Islet of Langerhans (tissue), 1 donor: ENCODE data around the gene LHPP.

Experiments
- FAIRE-seq: peaks from one replicate; lab custom pipeline; 2011; peaks lifted over from hg19 to GRCh38; lab: Jason Lieb, UNC

The LHPP gene

DNA sequence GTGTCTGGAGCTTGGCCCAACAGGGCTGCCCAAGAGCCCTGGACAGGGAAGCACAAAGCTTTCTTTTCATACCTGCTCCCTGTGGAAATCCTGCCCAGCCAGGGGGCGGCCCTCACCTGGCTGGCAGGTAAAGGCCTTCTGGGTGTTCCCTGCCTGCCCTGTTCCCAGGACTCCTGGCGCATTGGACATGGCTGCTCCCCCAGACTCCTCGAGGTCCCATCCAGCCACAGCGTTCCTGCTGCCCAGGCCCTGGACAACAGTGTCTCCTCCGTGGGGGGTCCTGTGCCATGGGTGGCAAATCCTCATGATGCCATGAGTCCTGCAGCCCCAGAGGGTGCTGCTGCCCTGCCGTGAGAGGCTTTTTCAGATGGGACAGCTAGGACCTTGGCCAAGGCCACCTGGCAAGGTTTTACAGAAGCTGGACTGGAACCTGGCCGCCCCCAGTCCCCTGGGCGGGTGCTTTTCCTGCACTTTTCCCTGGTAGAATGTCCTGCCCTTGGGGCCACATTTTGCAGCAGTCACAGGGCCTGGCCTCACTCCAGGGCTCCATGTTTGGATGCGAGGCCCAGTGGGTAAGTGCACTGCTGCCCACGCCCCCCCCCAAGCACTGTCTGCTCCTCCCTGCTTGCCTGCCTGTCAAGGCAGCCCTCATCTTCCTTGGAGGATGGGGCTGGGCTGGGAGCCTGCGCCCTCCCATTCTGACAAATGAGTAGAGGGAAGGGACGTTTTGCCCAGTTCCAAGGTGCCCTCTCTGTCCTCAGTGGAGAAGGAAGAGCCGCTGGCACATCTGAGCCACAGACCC is 60.7 kb downstream of the LHPP start:
- no peak for FAIRE-seq

DNA sequence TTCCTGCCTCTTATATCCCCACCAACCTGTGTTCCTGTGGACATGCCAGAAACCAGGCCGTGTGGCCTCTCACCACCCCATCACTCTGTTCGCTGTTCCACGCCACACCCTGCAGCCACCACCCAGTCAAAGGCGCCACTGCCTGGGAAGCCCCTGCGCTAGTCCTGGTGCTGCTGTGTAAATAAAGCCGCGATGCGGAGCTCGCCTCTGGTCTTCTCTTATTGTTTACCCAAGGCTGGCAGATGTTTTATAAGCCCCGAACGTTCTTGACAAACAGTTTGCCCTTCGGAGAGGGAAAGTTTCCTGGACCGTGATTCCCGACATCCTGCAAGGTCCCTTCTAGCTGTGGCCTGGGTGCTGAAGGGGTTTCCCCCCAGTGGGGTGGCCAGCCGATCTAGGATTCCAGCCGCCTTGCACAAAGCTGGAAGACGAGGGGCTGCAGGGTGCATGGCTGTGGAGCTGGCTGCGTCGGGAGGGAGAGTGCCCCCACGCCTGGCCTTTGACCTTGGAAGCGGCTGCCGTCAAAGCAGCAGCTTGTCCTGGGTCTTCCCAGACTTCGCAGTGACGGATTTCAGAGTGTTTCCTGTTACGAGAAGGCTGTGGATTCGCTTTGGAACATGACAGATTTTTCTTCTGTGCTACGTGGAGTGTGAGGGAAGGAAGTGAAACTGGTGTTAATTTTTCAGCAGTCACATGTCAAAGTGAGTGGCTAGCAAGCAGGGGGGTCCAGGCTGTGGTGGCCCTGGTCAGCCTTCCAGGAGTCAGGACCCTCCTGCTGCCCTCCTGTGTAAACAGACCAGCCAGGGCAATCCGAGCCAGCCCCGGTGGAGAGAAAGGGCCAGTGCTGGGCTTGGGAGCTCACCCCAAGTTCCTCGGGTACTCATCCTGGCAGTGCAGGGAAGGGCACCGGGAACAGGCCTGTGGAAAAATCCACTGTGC is 61.6 kb downstream of the LHPP start:
- no peak for FAIRE-seq

DNA sequence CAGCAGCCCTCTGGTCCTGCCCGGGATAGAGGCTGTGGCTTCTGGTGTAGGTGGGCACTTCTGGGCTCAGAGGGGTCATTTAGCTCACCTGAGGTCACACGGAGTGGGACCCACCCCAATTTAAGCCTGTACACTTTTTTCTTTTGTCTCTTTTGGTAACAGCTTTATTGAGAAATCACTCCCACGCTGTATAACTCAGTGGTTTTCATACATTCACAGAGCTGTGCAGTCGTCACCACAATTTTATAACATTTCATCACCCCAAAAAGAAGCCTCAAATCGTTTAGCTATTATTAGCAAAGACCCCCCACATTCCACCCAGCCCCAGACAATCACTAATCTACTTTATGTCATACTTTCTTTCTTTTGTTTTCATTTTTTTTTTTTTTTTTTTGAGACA is 62.3 kb downstream of the LHPP start:
- no peak for FAIRE-seq

DNA sequence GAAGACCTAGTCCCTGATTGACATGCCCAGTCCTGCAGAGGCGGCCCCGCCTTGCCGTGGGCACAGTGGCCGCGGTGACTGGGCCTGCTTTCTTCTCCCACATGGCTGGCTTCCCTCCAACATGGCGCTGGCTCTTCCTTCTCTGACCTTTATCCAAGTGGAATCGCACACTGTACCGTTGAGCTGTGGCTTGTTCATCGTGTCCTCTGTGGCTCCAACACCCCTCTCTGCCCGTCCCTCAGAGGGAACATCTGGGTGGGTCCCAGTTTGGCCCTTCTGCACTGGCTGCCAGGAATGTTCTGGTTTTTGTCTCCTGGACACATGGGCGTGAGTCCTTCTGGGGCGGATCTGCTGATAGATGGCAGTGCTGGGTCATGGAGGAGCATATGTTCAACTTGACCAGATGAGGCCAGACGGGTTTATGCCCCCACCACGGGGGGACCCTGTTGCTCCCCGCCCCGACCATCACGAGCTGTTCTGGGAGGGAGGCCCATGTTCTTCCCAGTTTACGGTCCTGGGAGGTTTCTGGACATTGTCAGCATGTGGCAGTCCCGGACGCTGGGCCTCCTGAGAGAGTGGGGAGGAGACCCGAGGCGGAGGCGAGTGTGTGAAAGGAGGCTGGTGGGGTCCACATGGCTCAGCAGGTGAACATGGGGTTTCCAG is 63.5 kb downstream of the LHPP start:
- FAIRE-seq: no peak

DNA sequence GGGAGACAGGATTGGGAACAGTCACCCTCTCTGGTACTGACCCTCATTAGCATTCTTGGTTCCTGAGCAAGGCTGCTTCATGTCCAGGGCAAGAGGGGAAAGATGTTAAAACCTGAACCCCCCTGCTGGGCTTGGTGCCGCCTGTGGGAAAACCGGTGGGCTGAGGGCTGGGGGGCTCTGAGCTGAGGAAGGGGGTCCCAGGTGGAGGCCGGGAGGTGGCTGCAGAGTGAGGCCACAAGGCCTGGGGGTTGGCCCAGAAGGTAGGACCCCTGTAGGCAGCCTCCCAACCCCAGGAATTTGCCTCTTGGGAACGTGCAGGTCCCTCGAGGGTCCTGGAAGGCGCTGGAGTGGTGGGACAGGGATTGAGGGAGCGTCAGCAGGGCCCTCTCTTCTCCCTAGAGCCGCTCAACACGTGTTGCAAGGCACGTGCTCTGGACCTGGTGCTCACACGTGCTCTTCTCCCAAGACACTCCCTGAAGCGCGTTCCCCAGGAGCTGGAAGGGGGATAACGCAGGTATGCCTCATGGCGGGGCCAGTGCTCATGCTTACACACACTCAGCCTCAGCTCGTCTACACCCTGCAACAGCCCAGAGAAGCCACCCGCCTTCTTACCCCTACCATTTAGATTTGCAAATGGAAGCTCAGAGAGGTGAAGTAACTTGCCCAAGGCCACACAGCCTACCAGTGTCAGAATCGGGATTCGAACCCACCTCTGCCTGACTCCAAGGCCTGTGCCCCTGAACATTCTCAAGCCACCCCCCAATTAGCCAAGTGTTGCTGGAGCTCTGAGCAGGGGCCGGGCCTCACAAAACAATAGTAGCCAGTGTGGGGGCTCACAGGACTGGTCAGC is 64.4 kb downstream of the LHPP start:
- FAIRE-seq: no peak

DNA sequence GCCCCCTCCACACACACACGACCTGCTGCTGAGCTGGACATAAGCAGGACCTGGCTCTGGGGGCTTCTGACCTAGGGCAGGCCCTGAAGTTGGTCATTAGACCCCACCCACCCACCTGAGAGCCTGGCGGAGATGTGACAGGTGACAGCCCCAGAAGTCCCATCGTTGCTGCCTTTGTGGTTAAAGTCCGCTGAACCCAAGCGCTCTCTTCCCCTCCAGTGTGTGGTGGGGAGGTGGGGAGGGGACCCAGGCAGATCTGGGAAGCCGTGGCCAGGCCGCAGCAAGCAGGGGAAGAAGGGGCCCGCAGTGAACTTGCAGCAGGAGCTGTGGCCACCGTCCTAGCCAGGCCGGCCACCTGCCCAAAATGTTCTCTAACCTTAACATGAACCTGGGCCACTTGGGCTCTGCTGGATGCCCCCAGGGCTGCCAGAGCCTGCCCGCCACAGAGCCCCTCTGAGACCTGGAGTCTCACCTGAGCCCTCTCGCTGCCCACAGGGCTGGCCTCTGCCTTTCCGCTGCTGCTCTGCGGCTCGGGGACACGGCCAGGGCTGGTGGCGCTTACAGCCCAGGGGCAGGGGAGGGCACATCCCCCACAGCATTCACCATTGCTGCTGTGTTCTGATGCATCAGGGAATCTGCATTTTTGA is 65.1 kb downstream of the LHPP start:
- FAIRE-seq: no peak

DNA sequence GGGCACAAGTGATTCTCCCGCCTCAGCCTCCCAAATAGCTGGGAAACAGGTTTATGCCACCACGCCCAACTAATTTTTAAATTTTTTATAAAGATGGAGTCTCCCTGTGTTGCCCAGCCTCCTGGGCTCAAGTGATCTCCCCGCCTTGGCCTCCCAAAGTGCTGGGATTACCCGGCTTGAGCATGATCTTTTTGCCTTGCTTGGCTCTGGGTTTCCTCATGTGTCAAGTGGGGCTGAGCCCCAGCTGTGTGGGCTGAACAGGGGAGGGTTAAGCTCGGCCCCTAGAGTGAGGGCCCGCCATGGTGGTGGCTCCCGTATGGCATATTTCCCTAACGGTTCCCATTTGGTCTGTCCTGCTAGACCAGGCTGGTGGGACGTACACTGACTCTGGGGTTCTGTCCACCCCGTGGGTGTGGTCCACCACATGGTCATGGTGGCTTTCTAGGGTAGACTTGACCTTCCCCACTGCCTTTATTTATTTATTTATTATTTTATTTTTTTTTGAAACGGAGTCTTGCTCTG is 66.3 kb downstream of the LHPP start:
- no peak for FAIRE-seq

DNA sequence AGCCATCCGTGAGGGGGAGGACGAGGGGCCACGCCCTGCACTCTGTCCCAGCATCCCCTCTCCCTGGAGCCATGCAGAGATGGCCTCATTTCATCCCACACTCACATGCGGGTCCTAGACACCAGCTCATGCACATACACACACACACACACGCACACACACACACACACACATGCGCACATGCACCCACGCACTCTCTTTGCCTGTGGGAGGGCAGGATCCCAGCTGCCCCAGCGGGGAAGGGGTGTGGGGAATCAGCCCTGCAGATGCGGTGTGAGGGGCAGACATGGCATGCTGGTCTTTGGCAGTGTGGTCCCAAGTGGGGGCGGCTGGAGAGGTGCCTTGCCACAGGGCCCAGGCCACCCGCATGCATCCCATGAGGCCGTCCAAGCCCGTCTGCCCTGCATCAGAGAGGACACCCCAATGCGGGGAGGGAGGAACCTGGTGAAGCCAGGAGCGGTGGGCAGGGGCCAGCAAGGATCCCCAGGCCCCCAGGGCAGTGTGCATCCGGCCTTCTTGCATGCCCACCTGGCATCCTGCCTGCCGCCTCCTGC is 68.1 kb downstream of the LHPP start:
- no peak for FAIRE-seq

DNA sequence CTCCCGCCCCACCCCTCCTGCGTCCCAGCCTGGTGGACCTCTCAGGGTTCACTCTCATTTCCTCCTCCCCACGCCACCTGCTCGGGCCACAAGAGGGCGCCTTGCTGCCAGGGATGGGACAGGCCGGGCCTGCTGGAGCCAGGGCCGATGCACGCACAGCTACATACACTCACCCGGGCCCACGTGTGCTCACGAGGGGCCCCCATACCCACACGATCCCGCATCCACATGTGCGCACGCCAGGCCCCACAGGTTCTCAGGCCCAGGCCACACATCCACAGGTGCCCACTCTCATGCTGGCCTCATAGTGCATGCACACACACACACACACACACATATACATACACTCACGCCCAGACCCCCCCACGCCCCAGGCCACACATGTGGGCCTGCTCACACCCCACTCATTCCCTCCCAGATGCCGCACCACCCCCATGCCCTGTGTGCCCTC is 68.6 kb downstream of the LHPP start:
- FAIRE-seq: no peak

DNA sequence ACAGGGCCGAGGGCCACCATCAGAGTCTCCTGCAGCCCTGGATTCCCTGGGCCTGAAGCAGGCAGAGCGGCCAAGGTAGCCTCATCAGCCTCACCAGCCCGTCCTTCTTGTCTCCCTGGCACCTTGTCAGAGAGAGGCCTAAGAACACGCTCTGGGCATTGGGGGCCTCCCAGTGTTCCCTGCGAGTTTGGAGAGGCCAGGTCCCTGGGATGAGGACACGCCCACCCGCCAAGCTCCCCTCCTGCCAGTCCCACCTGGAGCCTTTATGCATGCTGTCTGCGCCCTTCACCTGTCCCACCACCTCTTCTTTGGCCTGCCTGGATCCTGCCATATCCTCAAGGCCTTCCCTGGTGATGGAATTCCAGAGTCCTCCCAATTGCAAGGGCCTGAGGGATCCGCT is 69.2 kb downstream of the LHPP start:
- FAIRE-seq: no peak

DNA sequence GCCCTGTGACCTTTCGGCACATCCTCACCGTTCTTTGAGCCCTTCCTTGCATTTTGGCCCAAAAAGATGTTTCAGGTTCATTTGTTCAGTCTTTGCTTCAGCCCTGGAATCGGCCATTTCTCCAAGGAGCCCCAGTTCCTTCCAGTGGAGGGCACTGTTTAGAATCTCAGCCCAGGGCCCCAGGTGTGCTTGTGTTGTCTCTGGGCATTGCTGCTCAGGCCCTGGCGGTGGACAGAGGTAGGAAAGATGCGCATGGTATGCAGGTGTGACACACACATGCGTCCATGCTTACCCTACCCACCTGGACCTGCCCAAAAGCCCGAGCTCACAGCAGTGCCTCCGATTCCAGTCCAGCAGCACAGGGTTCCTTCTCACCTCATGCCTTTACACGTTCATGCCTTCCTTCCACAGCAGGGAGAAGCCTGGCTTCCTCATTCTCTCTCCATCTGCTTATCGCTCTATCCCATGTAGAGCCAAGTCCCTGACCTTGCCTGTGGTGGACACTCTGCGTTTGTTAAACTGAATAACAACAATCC is 70.6 kb downstream of the LHPP start:
- no peak for FAIRE-seq

DNA sequence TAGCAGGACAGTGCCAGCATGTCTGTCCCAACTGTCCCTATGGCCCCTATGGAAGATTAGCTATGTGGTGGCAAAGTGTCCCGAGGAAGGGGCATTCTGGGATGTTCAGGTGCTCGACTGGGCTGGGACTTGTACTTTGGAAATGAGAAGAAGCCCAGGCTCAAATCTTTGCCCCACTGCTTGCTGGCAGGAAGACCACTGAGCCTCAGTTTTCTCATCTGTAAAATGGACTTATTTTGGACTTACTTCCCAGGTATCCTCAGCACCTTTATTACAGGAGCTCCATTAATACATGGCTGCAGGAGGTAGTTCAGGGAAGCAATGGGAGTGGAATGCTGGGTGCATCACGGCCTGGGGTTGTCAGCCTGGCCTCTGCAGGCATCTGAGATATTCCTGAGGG is 71.2 kb downstream of the LHPP start:
- FAIRE-seq: no peak

DNA sequence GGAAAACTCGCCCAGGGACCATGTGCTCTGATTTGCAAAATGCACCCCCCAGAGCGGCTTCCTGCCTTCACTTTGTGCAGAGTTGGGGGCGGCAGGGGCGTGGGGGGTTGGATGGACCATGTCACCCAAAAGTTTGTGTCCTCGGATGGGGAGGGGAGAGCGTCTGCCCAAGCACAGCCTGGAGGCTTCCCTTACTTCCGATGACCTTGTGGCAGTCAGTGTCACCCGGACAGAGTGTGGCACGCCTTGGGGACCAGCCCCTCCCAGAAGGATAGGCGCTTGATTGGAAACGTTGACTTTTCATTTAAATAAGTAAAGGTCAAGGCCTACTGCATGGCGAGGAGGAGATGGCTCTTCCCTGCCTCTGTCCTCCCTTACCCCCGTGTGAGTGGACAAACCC is 71.6 kb downstream of the LHPP start:
- FAIRE-seq: no peak

DNA sequence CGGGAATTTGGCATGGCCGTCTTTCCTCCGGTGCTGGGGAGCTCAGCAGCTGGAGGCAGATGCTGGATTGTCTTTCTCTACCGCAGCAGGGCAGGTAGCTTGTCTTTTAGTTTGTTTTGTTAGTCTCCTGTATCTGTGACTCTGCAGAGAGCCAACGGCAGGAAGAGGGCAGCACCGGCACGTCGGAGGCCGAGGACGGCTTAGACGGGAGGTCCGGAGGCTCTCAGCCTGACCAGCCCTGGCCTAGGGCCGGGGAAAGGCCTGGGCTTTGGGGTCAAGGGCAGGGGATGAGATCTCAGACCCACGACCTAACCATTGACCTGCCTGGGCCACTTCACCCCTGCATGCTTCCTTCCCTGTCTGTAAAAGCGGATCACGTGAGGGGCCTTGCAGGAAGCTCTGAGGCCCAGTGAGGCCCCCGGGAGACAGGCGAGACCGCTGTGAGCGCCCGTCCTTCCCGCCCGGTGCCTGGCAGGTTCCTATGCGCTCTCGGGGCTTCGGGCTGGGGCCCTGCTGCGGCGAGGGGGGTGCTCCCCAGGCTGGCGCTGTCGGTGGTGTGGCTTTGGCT is 72.7 kb downstream of the LHPP start:
- no peak for FAIRE-seq

DNA sequence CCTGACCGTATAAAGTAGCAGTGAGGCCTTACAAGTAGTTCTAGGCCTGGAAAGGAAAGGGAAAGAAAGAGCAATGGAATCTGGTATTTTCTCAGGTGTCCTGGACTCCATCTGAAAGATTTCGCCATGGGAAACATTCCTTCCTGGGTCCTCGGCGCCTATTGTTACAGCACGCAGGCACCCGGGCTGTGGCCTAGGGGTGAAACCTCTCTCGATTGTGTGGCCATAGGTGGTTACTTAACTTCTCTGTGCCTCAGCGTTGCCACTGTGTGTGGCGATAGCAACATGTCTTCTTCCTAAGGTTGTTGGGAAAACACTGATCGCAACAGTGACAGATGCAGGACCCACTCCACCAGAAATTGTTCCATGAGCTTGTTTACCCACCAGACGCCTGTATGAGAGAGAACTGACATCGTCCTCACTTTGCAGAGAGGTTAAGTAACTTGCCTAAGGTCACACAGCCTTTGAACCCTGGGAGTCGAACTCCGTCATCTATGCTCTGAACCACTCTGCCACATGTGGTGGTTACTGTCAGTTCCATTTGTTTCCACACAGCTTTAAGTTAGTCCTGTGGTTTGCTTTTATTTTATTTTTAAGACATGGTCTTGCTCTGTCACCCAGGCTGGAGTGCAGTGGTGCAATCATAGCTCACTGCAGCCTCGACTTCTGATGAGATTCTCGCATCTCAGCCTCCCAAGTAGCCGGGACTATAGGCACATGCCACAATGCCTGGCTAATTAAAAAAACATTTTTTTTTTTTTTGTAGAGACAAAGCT is 73.4 kb downstream of the LHPP start:
- no peak for FAIRE-seq

DNA sequence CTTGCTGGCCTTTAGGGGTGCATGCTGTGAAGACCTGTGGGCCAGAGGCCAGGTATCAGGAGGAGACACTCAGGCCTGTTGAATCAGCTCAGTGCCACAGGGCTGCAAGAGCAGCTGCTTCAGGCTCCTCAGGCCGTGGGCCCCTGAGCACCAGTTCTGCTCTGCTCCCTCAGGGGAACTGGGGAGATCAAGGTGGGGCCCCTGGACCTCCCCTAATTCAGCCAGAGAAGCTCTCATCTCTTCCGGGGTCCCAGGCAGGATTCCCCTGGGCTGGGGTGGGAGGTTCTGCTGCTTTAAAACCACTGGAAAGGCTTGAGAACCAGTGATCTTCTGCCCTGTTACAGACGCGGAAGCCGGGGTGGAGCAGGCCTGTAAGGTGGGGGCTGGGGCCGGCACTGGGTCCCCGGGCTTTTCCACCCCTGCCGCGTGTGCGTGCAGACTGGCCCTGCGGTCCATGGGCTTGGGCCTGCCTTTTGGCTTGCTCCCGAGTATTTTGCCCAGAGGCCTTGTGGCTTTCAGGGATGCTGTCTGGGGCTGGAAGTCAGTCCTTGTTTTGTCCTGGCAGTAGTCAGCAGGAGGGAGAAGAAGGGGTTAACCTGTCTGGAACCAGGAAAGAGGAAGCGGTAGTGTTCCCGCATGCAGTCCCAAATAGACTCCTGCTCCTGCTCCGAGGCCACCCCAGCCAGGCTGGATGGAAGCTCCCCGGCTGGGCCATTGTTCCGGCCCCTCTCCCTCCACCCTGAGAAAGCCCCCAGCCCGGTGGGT is 74.3 kb downstream of the LHPP start:
- no peak for FAIRE-seq

DNA sequence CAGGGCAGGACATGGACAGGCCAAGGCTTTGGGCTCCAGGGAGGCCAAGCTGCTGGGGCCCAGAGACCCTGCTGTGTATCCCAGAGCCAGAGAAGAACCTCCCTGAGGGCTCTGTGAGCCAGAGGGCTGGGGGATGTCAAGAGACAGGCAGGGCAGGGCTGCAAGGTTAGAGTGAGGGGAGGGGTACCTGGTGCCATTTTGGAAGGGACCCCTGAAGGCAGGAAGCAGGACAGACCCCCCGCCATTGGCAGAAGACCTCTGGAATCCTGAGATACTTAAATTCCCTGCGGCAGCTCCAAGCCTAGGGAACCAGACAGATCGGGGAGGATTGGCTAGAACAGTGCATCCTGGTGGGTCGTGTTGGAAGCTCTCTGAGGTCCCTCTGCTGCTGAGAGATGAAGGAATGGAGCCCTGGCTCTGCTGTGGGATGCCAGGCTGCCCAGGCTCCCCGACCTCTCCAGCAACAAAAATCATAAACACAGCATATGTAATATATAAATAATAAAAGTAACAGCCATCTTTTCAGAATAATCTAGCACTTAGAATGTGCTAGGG is 75.0 kb downstream of the LHPP start:
- FAIRE-seq: no peak

DNA sequence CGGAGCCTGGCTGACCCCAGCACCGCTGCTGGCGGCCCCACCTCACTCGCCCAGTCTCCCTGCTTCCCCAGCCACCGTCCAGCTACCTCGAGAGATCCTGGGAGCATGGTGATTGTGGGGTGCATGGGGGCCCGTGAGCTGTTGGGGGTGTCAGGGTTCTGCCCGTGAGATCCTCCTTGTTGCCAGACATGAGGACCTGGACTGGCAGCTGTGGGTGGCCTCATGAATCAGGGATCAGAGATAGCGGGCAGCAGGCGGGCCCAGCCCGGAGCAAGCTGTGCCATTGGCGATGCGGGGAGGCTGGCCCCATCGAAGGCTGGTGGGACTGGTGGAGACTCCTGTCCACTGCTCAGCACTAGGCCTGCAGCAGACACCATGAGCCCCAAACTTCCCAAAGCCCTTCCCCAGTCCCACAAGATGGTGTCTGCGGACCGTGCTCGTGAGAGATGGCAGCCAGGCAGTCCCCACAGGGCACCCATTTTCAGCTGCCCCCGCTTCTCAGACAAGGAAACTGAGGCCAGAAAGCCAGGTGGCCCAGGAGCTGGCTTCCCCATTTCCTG is 75.6 kb downstream of the LHPP start:
- no peak for FAIRE-seq
